Lower leg skin (tissue), 4 donors: ENCODE measurements around the gene HTR7. TPM values are rescaled to one million over a fixed set of nuclear protein-coding genes. Genes with fewer than 3 reads are reported as not detected.
"Not testable (repeated sequence)": the region's sequence is repeated elsewhere in the genome, so short reads cannot be mapped to it uniquely, and the experiment has no call there.

Experiments used
- DNase-seq, 2 donors: peaks; one replicate each; pipeline ENCODE4 v3.0.0-alpha.2; 2019; ENCODE audit warnings: low spot score in 2 of 2
- H3K4me3 ChIP-seq: fragments of 200-600 bp; sonication (generic); 2 replicates; pipeline ENCODE4 v1.5.1; 2017; ENCODE audit warnings: mild to moderate bottlenecking, low read depth; ENCODE audit not compliant: poor library complexity, severe bottlenecking
- CTCF ChIP-seq, 3 donors: fragments of 450-650 bp; IDR thresholded peaks; one replicate each; pipeline ENCODE4 v1.5.1; 2016; ENCODE audit warnings: antibody characterized with exemption in 3 of 3, mild to moderate bottlenecking in 3 of 3, moderate library complexity in 2 of 3
- POLR2A ChIP-seq, 2 donors: fragments of 450-650 bp; IDR thresholded peaks; one replicate each; pipeline ENCODE4 v1.6.1; 2016 to 2017; ENCODE audit warnings: antibody characterized with exemption in 2 of 2, mild to moderate bottlenecking in 1 of 2, moderate library complexity in 1 of 2
- WGBS, 2 donors: methylation state at CpG; one replicate each; pipeline ENCODE4 v1.1.5; 2018; 5-methylcytosine and 5-hydroxymethylcytosine counted together
- intact Hi-C: fragments of 100-400 bp; cut with DNase I; formaldehyde crosslinking; loops from one replicate; pipeline ENCODE4 v1.15.0; 2023; ENCODE audit warnings: low total_unique reads
- total RNA-seq, 4 donors: library from RNA; depleted of rRNA; stranded (reverse); fragments of >200 nt; gene quantifications; one replicate each; pipeline ENCODE4 v1.1.0, GENCODE V29; 2016

The HTR7 gene
- total RNA-seq, 4 donors from 2014 or later, result 0.08 to 0.94 (median 0.45) TPM

- WGBS, 2 donors, result 73 to 83% methylated on average over 1 of the region's 1 CpG
- intact Hi-C loops, result no loop called here
- no peak overlapping the region for H3K4me3 ChIP-seq
- DNase-seq, result no peak
- TF ChIP-seq CTCF (IDR thresholded peaks at IDR 0.05) (no peak), POLR2A (IDR thresholded peaks at IDR 0.05) (no peak)
Observed at GRCh38 chr10:90822508-90822907, 35.3 kb downstream of the HTR7 start.

- DNase-seq, intact Hi-C loops, H3K4me3 ChIP-seq: not testable (repeated sequence)
- WGBS, 2 donors, result 67 to 74% methylated on average over 1 of the region's 1 CpG
Observed at GRCh38 chr10:90821864-90822263, 36.0 kb downstream of the HTR7 start.

- H3K4me3 ChIP-seq, result no peak overlapping the region
- TF ChIP-seq POLR2A (IDR thresholded peaks at IDR 0.05) (no peak), CTCF (IDR thresholded peaks at IDR 0.05) (no peak)
- intact Hi-C loops, result no loop called here
- no peak for DNase-seq
Observed at GRCh38 chr10:90819911-90820310, 37.9 kb downstream of the HTR7 start.

- WGBS, 2 donors, result 30 to 41% methylated on average over 1 of the region's 1 CpG
- DNase-seq, result no peak
- H3K4me3 ChIP-seq, result no peak overlapping the region
- no peak for TF ChIP-seq CTCF (IDR thresholded peaks at IDR 0.05)
- TF ChIP-seq POLR2A (IDR thresholded peaks at IDR 0.05), result no peak
- intact Hi-C loops, result no loop called here
Observed at GRCh38 chr10:90818736-90819135, 39.1 kb downstream of the HTR7 start.

- DNase-seq, result no peak
- WGBS, 2 donors, result 51 to 58% methylated on average over 2 of the region's 2 CpGs
- H3K4me3 ChIP-seq, result no peak overlapping the region
- intact Hi-C loops, result no loop called here
- TF ChIP-seq POLR2A (IDR thresholded peaks at IDR 0.05) (no peak), CTCF (IDR thresholded peaks at IDR 0.05) (no peak)
Observed at GRCh38 chr10:90817128-90817889, 40.5 kb downstream of the HTR7 start.

- no peak for TF ChIP-seq POLR2A (IDR thresholded peaks at IDR 0.05)
- no peak for TF ChIP-seq CTCF (IDR thresholded peaks at IDR 0.05)
- intact Hi-C loops, result no loop called here
- 51 to 68% methylated on average over 5 of the region's 5 CpGs for WGBS, 2 donors
- H3K4me3 ChIP-seq, result no peak overlapping the region
- no peak for DNase-seq
Observed at GRCh38 chr10:90816466-90816865, 41.4 kb downstream of the HTR7 start.
